ENCODE results near the gene SIRT4.

SIRT4 gene

GRCh38 chr12:120264904-120265472 lies 37.1 kb upstream of the SIRT4 start:
- DNase-seq (ENCODE audit: insufficient read length, low spot score) (no peak), FAIRE-seq (no peak)
- no peak for TF ChIP-seq POLR2A (IDR thresholded peaks at IDR 0.05; ENCODE audit: low read depth, low read length)

GRCh38 chr12:120265473-120266179 lies 36.5 kb upstream of the SIRT4 start, which contains the start of gene PXN:
Gene PXN (minus strand): TSS chr12:120265730. CDS start chr12:120265629, 101 bp downstream.
- peak; percentile 74 for DNase-seq (ENCODE audit: insufficient read length, low spot score)
- FAIRE-seq = no peak
- TF ChIP-seq POLR2A (IDR thresholded peaks at IDR 0.05; ENCODE audit: low read depth, low read length) = peak; percentile 66

GRCh38 chr12:120266180-120266870 lies 35.8 kb upstream of the SIRT4 start:
- no peak for TF ChIP-seq POLR2A (IDR thresholded peaks at IDR 0.05; ENCODE audit: low read depth, low read length)
- FAIRE-seq = no peak

GRCh38 chr12:120267736-120268135 lies 34.4 kb upstream of the SIRT4 start:
- DNase-seq (ENCODE audit: insufficient read length, low spot score) (no peak), FAIRE-seq (no peak)
- no peak for TF ChIP-seq POLR2A (IDR thresholded peaks at IDR 0.05; ENCODE audit: low read depth, low read length)

More at GRCh38 chr12:120266180-120266870, 35.8 kb upstream of the SIRT4 start:
- DNase-seq (ENCODE audit: insufficient read length, low spot score) = no peak

GRCh38 chr12:120276734-120277133 lies 25.4 kb upstream of the SIRT4 start:
- DNase-seq (ENCODE audit: insufficient read length, low spot score) (no peak), FAIRE-seq (no peak)
- no peak for TF ChIP-seq POLR2A (IDR thresholded peaks at IDR 0.05; ENCODE audit: low read depth, low read length)

GRCh38 chr12:120278137-120279069 lies 23.7 kb upstream of the SIRT4 start:
- DNase-seq (ENCODE audit: insufficient read length, low spot score) (no peak), FAIRE-seq (no peak)
- no peak for TF ChIP-seq POLR2A (IDR thresholded peaks at IDR 0.05; ENCODE audit: low read depth, low read length)

GRCh38 chr12:120283318-120283717 lies 18.8 kb upstream of the SIRT4 start:
- no peak for FAIRE-seq
- no peak for TF ChIP-seq POLR2A (IDR thresholded peaks at IDR 0.05; ENCODE audit: low read depth, low read length)
- no peak for DNase-seq (ENCODE audit: insufficient read length, low spot score)

- FAIRE-seq (no peak), DNase-seq (ENCODE audit: insufficient read length, low spot score) (no peak)
- TF ChIP-seq POLR2A (IDR thresholded peaks at IDR 0.05; ENCODE audit: low read depth, low read length) = no peak
Measured at GRCh38 chr12:120284381-120284780, 17.7 kb upstream of the SIRT4 start.

- no peak for TF ChIP-seq POLR2A (IDR thresholded peaks at IDR 0.05; ENCODE audit: low read depth, low read length)
- no peak for FAIRE-seq
- DNase-seq (ENCODE audit: insufficient read length, low spot score) = no peak
Measured at GRCh38 chr12:120286768-120287490, 15.2 kb upstream of the SIRT4 start.

- FAIRE-seq (no peak), DNase-seq (ENCODE audit: insufficient read length, low spot score) (no peak)
- no peak for TF ChIP-seq POLR2A (IDR thresholded peaks at IDR 0.05; ENCODE audit: low read depth, low read length)
Measured at GRCh38 chr12:120287491-120287890, 14.6 kb upstream of the SIRT4 start.

- FAIRE-seq = no peak
- DNase-seq (ENCODE audit: insufficient read length, low spot score) = no peak
- no peak for TF ChIP-seq POLR2A (IDR thresholded peaks at IDR 0.05; ENCODE audit: low read depth, low read length)
Measured at GRCh38 chr12:120290609-120291305, 11.4 kb upstream of the SIRT4 start.

- DNase-seq (ENCODE audit: insufficient read length, low spot score) (no peak), FAIRE-seq (no peak)
- no peak for TF ChIP-seq POLR2A (IDR thresholded peaks at IDR 0.05; ENCODE audit: low read depth, low read length)
Measured at GRCh38 chr12:120292411-120292660, 9.8 kb upstream of the SIRT4 start.
